ENCODE measurements around the gene ADORA2A.

The ADORA2A gene

GRCh38 chr22:24422102-24422665 is 5.2 kb upstream of the ADORA2A start:
- H3K4me3 ChIP-seq (ENCODE audit: severe bottlenecking) = no peak overlapping the region
- no peak for DNase-seq (ENCODE audit: low spot score)
- no peaks in the 10 kb centered on the region for H3K9me3 ChIP-seq (ENCODE audit: severe bottlenecking)
- H3K27ac ChIP-seq (ENCODE audit: poor library complexity, severe bottlenecking) = no peak overlapping the region
- no peak for ATAC-seq (ENCODE audit: low read depth)
- no peaks in the 10 kb centered on the region for H3K36me3 ChIP-seq (ENCODE audit: low read depth)
- H3K4me1 ChIP-seq (ENCODE audit: insufficient read depth, poor library complexity, severe bottlenecking) = peaks cover 6% of the 10 kb centered on the region
- no peak for TF ChIP-seq CTCF (IDR thresholded peaks at IDR 0.05; ENCODE audit: poor library complexity, severe bottlenecking)
- H3K27me3 ChIP-seq (ENCODE audit: insufficient read depth, poor library complexity, severe bottlenecking) = peaks cover 16% of the 10 kb centered on the region

GRCh38 chr22:24423519-24424000 is 3.8 kb upstream of the ADORA2A start:
- Histone ChIP-seq H3K36me3 (ENCODE audit: low read depth) (no peaks in the 10 kb centered on the region), H3K27me3 (ENCODE audit: insufficient read depth, poor library complexity, severe bottlenecking) (peaks cover 16% of the 10 kb centered on the region), H3K9me3 (ENCODE audit: severe bottlenecking) (no peaks in the 10 kb centered on the region), H3K4me1 (ENCODE audit: insufficient read depth, poor library complexity, severe bottlenecking) (peaks cover 6% of the 10 kb centered on the region), H3K27ac (ENCODE audit: poor library complexity, severe bottlenecking) (no peak overlapping the region), H3K4me3 (ENCODE audit: severe bottlenecking) (peak overlapping the region; percentile 41)
- ATAC-seq (ENCODE audit: low read depth) (peak; percentile 50), DNase-seq (ENCODE audit: low spot score) (no peak)
- TF ChIP-seq CTCF (IDR thresholded peaks at IDR 0.05; ENCODE audit: poor library complexity, severe bottlenecking) = peak; percentile 92

- H3K27ac ChIP-seq (ENCODE audit: poor library complexity, severe bottlenecking) = no peak overlapping the region
- H3K4me3 ChIP-seq (ENCODE audit: severe bottlenecking) = peak overlapping the region; percentile 41
- ATAC-seq (ENCODE audit: low read depth) = peak; percentile 18; the same call in 2 of the 3 replicates
Observed at GRCh38 chr22:24424001-24424900, 3.1 kb upstream of the ADORA2A start.

GRCh38 chr22:24424901-24425775 is 2.3 kb upstream of the ADORA2A start:
- ATAC-seq (ENCODE audit: low read depth) (no peak), DNase-seq (ENCODE audit: low spot score) (no peak)
- no peaks in the 10 kb centered on the region for H3K4me1 ChIP-seq (ENCODE audit: insufficient read depth, poor library complexity, severe bottlenecking)
- H3K36me3 ChIP-seq (ENCODE audit: low read depth) = no peaks in the 10 kb centered on the region
- no peak overlapping the region for H3K27ac ChIP-seq (ENCODE audit: poor library complexity, severe bottlenecking)
- no peak for TF ChIP-seq CTCF (IDR thresholded peaks at IDR 0.05; ENCODE audit: poor library complexity, severe bottlenecking)
- H3K9me3 ChIP-seq (ENCODE audit: severe bottlenecking) = no peaks in the 10 kb centered on the region
- H3K27me3 ChIP-seq (ENCODE audit: insufficient read depth, poor library complexity, severe bottlenecking) = peaks cover 16% of the 10 kb centered on the region
- no peak overlapping the region for H3K4me3 ChIP-seq (ENCODE audit: severe bottlenecking)

More at GRCh38 chr22:24424001-24424900, 3.1 kb upstream of the ADORA2A start:
- no peaks in the 10 kb centered on the region for H3K9me3 ChIP-seq (ENCODE audit: severe bottlenecking)
- no peaks in the 10 kb centered on the region for H3K36me3 ChIP-seq (ENCODE audit: low read depth)
- H3K27me3 ChIP-seq (ENCODE audit: insufficient read depth, poor library complexity, severe bottlenecking) = peaks cover 16% of the 10 kb centered on the region
- peaks cover under 1% of the 10 kb centered on the region for H3K4me1 ChIP-seq (ENCODE audit: insufficient read depth, poor library complexity, severe bottlenecking)
- peak; percentile 70 for TF ChIP-seq CTCF (IDR thresholded peaks at IDR 0.05; ENCODE audit: poor library complexity, severe bottlenecking)
- no peak for DNase-seq (ENCODE audit: low spot score)

Measured in RWPE2 (cell line).